Gastrocnemius medialis (tissue), 4 donors: ENCODE measurements around the gene UBE2S.

Experiments used
- POLR2A ChIP-seq, 2 donors: fragments of 450-650 bp; IDR thresholded peaks; one replicate each; pipeline ENCODE4 v1.6.1; 2017; ENCODE audit warnings: antibody characterized with exemption in 2 of 2, mild to moderate bottlenecking in 2 of 2, moderate library complexity in 2 of 2
- TF ChIP-seq, protein P1 (sequence below), 5 experiments: fragments of 450-650 bp in 3 of 5; fragments of 200-600 bp in 2 of 5; sonication (generic) in 2 of 5; IDR thresholded peaks in 4 of 5; conservative IDR thresholded peaks in 1 of 5; 1 replicate in 4 of 5; 2 replicates in 1 of 5; pipeline ENCODE4 v1.5.1; 2016 to 2019; ENCODE audit warnings: antibody characterized with exemption in 5 of 5, mild to moderate bottlenecking in 3 of 5, moderate library complexity in 3 of 5

DNA sequence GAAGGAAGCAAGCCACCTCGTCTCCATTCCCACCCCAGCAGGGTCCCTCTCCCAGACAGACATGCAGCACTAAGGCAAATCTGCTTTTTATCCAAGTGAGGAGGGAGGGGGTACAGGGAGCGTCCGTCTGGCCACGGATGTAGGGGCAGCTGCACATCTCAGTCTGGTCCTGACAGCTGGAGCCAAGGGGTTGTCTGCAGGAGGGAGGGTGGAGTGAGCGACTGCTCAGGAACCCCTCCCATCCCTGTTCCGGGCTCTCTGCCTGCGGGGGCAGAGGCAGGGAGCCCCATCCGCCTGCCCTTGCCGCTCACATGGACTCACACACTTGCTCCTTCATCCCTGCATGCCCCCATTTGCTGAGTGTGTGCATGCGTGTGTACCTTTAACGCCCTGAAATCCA, 28.4 kb downstream of the UBE2S start:
- TF ChIP-seq POLR2A (IDR thresholded peaks at IDR 0.05) = no peak
- TF ChIP-seq, protein P1, sequence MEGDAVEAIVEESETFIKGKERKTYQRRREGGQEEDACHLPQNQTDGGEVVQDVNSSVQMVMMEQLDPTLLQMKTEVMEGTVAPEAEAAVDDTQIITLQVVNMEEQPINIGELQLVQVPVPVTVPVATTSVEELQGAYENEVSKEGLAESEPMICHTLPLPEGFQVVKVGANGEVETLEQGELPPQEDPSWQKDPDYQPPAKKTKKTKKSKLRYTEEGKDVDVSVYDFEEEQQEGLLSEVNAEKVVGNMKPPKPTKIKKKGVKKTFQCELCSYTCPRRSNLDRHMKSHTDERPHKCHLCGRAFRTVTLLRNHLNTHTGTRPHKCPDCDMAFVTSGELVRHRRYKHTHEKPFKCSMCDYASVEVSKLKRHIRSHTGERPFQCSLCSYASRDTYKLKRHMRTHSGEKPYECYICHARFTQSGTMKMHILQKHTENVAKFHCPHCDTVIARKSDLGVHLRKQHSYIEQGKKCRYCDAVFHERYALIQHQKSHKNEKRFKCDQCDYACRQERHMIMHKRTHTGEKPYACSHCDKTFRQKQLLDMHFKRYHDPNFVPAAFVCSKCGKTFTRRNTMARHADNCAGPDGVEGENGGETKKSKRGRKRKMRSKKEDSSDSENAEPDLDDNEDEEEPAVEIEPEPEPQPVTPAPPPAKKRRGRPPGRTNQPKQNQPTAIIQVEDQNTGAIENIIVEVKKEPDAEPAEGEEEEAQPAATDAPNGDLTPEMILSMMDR (IDR thresholded peaks at IDR 0.05 in 4 of 5, conservative IDR thresholded peaks at IDR 0.05 in 1 of 5) = no peak
